H9 (cell line): ENCODE measurements around the gene IL10RA. TPM values are rescaled to one million over a fixed set of nuclear protein-coding genes. Genes with fewer than 3 reads are reported as not detected.

Experiments used
- DNase-seq: peaks from one replicate; pipeline ENCODE4 v3.0.0-alpha.2; 2017
- H2AFZ ChIP-seq: one replicate; pipeline ENCODE4 v1.6.1; 2013; ENCODE audit warnings: mild to moderate bottlenecking, low read length, control low read depth, moderate library complexity
- H2AK5ac ChIP-seq: 2 replicates; pipeline ENCODE4 v1.6.1; 2013; ENCODE audit warnings: low read length, control low read depth, mixed read lengths; ENCODE audit not compliant: insufficient read length
- H2BK120ac ChIP-seq: one replicate; pipeline ENCODE4 v1.6.1; 2013; ENCODE audit warnings: low read depth, mild to moderate bottlenecking, low read length, control low read depth, inconsistent platforms; ENCODE audit not compliant: poor library complexity, severe bottlenecking
- H2BK12ac ChIP-seq: 2 replicates; pipeline ENCODE4 v1.6.1; 2013; ENCODE audit warnings: low read length, control low read depth, mixed read lengths, low read depth; ENCODE audit not compliant: insufficient read length
- H2BK15ac ChIP-seq: 2 replicates; pipeline ENCODE4 v1.6.1; 2013; ENCODE audit warnings: low read depth, low read length, control low read depth
- H2BK20ac ChIP-seq: one replicate; pipeline ENCODE4 v1.6.1; 2013; ENCODE audit warnings: low read depth, mild to moderate bottlenecking, low read length, control low read depth, inconsistent platforms; ENCODE audit not compliant: poor library complexity, severe bottlenecking
- H2BK5ac ChIP-seq: 2 replicates; pipeline ENCODE4 v1.6.1; 2013; ENCODE audit warnings: low read length, control low read depth, mixed read lengths; ENCODE audit not compliant: insufficient read length
- H3K14ac ChIP-seq: 2 replicates; pipeline ENCODE4 v1.6.1; 2013; ENCODE audit warnings: low read length, control low read depth; ENCODE audit not compliant: insufficient read depth
- H3K18ac ChIP-seq: 2 replicates; pipeline ENCODE4 v1.6.1; 2013; ENCODE audit warnings: low read depth, mild to moderate bottlenecking, mixed read lengths, low read length, control low read depth; ENCODE audit not compliant: insufficient read length
- H3K23ac ChIP-seq: 2 replicates; pipeline ENCODE4 v1.6.1; 2013; ENCODE audit warnings: low read length, control low read depth, mixed read lengths, low read depth; ENCODE audit not compliant: insufficient read length
- H3K23me2 ChIP-seq: 2 replicates; pipeline ENCODE4 v1.6.1; 2013; ENCODE audit warnings: low read depth, mild to moderate bottlenecking, mixed read lengths, low read length, control low read depth; ENCODE audit not compliant: insufficient read length, poor library complexity, severe bottlenecking
- H3K27ac ChIP-seq: 2 replicates; pipeline ENCODE4 v1.5.1; 2013; ENCODE audit warnings: low read length, control low read depth, mixed read lengths, low read depth; ENCODE audit not compliant: insufficient read length
- H3K27me3 ChIP-seq: 2 replicates; pipeline ENCODE4 v1.6.1; 2013; ENCODE audit warnings: low read length, control low read depth, inconsistent platforms; ENCODE audit not compliant: insufficient read depth
- H3K4ac ChIP-seq: 2 replicates; pipeline ENCODE4 v1.6.1; 2013; ENCODE audit warnings: low read depth, mild to moderate bottlenecking, control low read depth, inconsistent platforms, low read length, moderate library complexity
- H3K4me1 ChIP-seq: 2 replicates; pipeline ENCODE4 v1.6.1; 2013; ENCODE audit warnings: low read length, control low read depth, inconsistent platforms; ENCODE audit not compliant: insufficient read depth
- H3K4me2 ChIP-seq: 2 replicates; pipeline ENCODE4 v1.6.1; 2013; ENCODE audit warnings: low read length, control low read depth, mixed read lengths; ENCODE audit not compliant: insufficient read length, insufficient read depth
- H3K56ac ChIP-seq: 2 replicates; pipeline ENCODE4 v1.6.1; 2013; ENCODE audit warnings: low read depth, mild to moderate bottlenecking, mixed read lengths, low read length, control low read depth; ENCODE audit not compliant: insufficient read length
- H3K79me1 ChIP-seq: 2 replicates; pipeline ENCODE4 v1.6.1; 2013; ENCODE audit warnings: low read depth, mild to moderate bottlenecking, moderate library complexity, low read length, control low read depth, inconsistent platforms; ENCODE audit not compliant: insufficient read depth, poor library complexity, severe bottlenecking
- H3K79me2 ChIP-seq: 2 replicates; pipeline ENCODE4 v1.6.1; 2013; ENCODE audit warnings: low read length, control low read depth, inconsistent platforms; ENCODE audit not compliant: insufficient read depth
- H3K9ac ChIP-seq: 2 replicates; pipeline ENCODE4 v1.6.1; 2013; ENCODE audit warnings: low read length, control low read depth, mixed read lengths; ENCODE audit not compliant: insufficient read length; ENCODE audit errors: extremely low read depth
- H3K9me3 ChIP-seq: one replicate; pipeline ENCODE4 v1.6.1; 2013; ENCODE audit warnings: low read depth, low read length, inconsistent platforms; ENCODE audit not compliant: control insufficient read depth
- H3T11ph ChIP-seq: one replicate; pipeline ENCODE4 v1.6.1; 2013; ENCODE audit warnings: mild to moderate bottlenecking, low read length, control low read depth, inconsistent platforms
- H4K20me1 ChIP-seq: one replicate; pipeline ENCODE4 v1.6.1; 2013; ENCODE audit not compliant: control insufficient read depth, insufficient read length, insufficient read depth
- H4K5ac ChIP-seq: 2 replicates; pipeline ENCODE4 v1.6.1; 2013; ENCODE audit warnings: low read depth, mild to moderate bottlenecking, mixed read lengths, low read length, control low read depth; ENCODE audit not compliant: insufficient read length
- H4K8ac ChIP-seq: replicated peaks from 2 replicates; pipeline ENCODE4 v1.6.1; 2013; ENCODE audit warnings: low read length, control low read depth, mixed read lengths, low read depth; ENCODE audit not compliant: insufficient read length
- H4K91ac ChIP-seq: 2 replicates; pipeline ENCODE4 v1.6.1; 2013; ENCODE audit warnings: low read depth, mild to moderate bottlenecking, moderate library complexity, mixed read lengths, low read length, control low read depth; ENCODE audit not compliant: insufficient read length
- H3K27ac Mint-ChIP-seq, 3 experiments: 2 replicates in 2 of 3; 3 replicates in 1 of 3; pipeline ENCODE4 v1.8.0; 2020 to 2021; ENCODE audit warnings: mixed read lengths in 3 of 3, mild to moderate bottlenecking in 1 of 3, moderate library complexity in 1 of 3
- H3K27me3 Mint-ChIP-seq: 2 replicates; pipeline ENCODE4 v1.8.0; 2021; ENCODE audit warnings: low read depth, mild to moderate bottlenecking, moderate library complexity, mixed read lengths
- H3K36me3 Mint-ChIP-seq, 3 experiments: 2 replicates in 2 of 3; 3 replicates in 1 of 3; pipeline ENCODE4 v1.8.0; 2020 to 2021; ENCODE audit warnings: low read depth in 3 of 3, mixed read lengths in 3 of 3; ENCODE audit not compliant: insufficient read depth in 1 of 3
- H3K4me1 Mint-ChIP-seq, 2 experiments: 2 replicates each; pipeline ENCODE4 v1.8.0; 2020; ENCODE audit warnings: mixed read lengths in 2 of 2
- H3K4me3 Mint-ChIP-seq, 2 experiments: 2 replicates in 1 of 2; 3 replicates in 1 of 2; pipeline ENCODE4 v1.8.0; 2020 to 2021; ENCODE audit warnings: mild to moderate bottlenecking in 2 of 2, mixed read lengths in 2 of 2, moderate library complexity in 1 of 2
- H3K9me3 Mint-ChIP-seq, 2 experiments: 2 replicates in 1 of 2; 3 replicates in 1 of 2; pipeline ENCODE4 v1.8.0; 2020; ENCODE audit warnings: mild to moderate bottlenecking in 2 of 2, mixed read lengths in 2 of 2, moderate library complexity in 1 of 2
- CTCF ChIP-seq: fragments of 200-600 bp; sonication (generic); conservative IDR thresholded peaks from 3 replicates; pipeline ENCODE4 v1.8.0; 2021; ENCODE audit warnings: antibody characterized with exemption, mild to moderate bottlenecking
- WGBS: extraction: QIAGEN DNeasy Blood & Tissue Kit; methylation state at CpG from one replicate; pipeline ENCODE4 v1.1.7; 2013; ENCODE audit warnings: missing lambda C conversion rate, low lambda C conversion rate, mixed read lengths; ENCODE audit not compliant: insufficient read length; ENCODE audit errors: extremely low coverage; 5-methylcytosine and 5-hydroxymethylcytosine counted together
- total RNA-seq: library from RNA; stranded (reverse); gene quantifications from 2 replicates; pipeline ENCODE4 v1.2.1, GENCODE V29; 2021

IL10RA gene
- total RNA-seq, 1 experiment from 2014 or later: not detected

GRCh38 chr11:117950993-117951961, 34.9 kb upstream of the IL10RA start:
- Histone ChIP-seq H3K56ac (no peak overlapping the region), H3K27ac (no peak overlapping the region), H3K27me3 (no peaks in the 10 kb centered on the region), H3K4me2 (no peak overlapping the region), H4K5ac (no peak overlapping the region), H3T11ph (no peak overlapping the region), H2AK5ac (no peak overlapping the region), H3K9ac (no peak overlapping the region), H3K23me2 (no peaks in the 10 kb centered on the region), H3K4ac (no peak overlapping the region), H3K79me2 (no peaks in the 10 kb centered on the region), H4K91ac (no peak overlapping the region), H3K79me1 (no peaks in the 10 kb centered on the region), H3K4me1 (no peaks in the 10 kb centered on the region), H3K18ac (no peak overlapping the region), H2BK5ac (no peak overlapping the region), H2BK120ac (no peak overlapping the region), H3K9me3 (no peaks in the 10 kb centered on the region), H2BK20ac (no peak overlapping the region), H3K14ac (no peak overlapping the region), H2AFZ (no peak overlapping the region), H2BK15ac (no peak overlapping the region), H2BK12ac (no peak overlapping the region), H4K8ac (no peak overlapping the region), H4K20me1 (no peaks in the 10 kb centered on the region), H3K23ac (no peak overlapping the region)
- Mint-ChIP-seq H3K4me3 (no peak overlapping the region), H3K9me3 (no peaks in the 10 kb centered on the region), H3K4me1 (peaks cover 2 to 5% of the 10 kb centered on the region in 2 experiments; a peak in 2 of 4 replicates), H3K36me3 (no peaks in the 10 kb centered on the region), H3K27me3 (peaks cover 8% of the 10 kb centered on the region), H3K27ac (no peak overlapping the region; a peak in 1 of 7 replicates)
- TF ChIP-seq CTCF: no peak
- DNase-seq: no peak
- WGBS: no CpG with 5 or more reads among the region's 15 CpGs
